ENCODE results near the gene ZNF436. TPM values are rescaled to one million over a fixed set of nuclear protein-coding genes. Genes with fewer than 3 reads are reported as not detected.

The ZNF436 gene
- total RNA-seq, 1 donor from 2014 or later = 10.0 TPM

GRCh38 chr1:23352096-23352695 is 17.4 kb downstream of the ZNF436 start:
- Mint-ChIP-seq H3K9me3 (no peaks in the 10 kb centered on the region), H3K4me1 (peaks cover 22% of the 10 kb centered on the region), H3K4me3 (no peak overlapping the region), H3K36me3 (ENCODE audit: low read depth) (peaks cover 6% of the 10 kb centered on the region), H3K27me3 (ENCODE audit: low read depth) (no peaks in the 10 kb centered on the region), H3K27ac (ENCODE audit: unreplicated experiment) (no peak overlapping the region)
- no peak for TF ChIP-seq CTCF (conservative IDR thresholded peaks at IDR 0.05)
- DNase-seq (ENCODE audit: low read depth, low spot score) = no peak

GRCh38 chr1:23345920-23346319 is 23.7 kb downstream of the ZNF436 start:
- no peak for DNase-seq (ENCODE audit: low read depth, low spot score)
- no peak for TF ChIP-seq CTCF (conservative IDR thresholded peaks at IDR 0.05)
- Mint-ChIP-seq H3K4me3 (peak overlapping the region; percentile 55), H3K4me1 (peaks cover 30% of the 10 kb centered on the region), H3K27me3 (ENCODE audit: low read depth) (no peaks in the 10 kb centered on the region), H3K36me3 (ENCODE audit: low read depth) (peaks cover 3% of the 10 kb centered on the region), H3K27ac (ENCODE audit: unreplicated experiment) (no peak overlapping the region), H3K9me3 (no peaks in the 10 kb centered on the region)

- H3K4me3 Mint-ChIP-seq = peak overlapping the region; percentile 89
- H3K27ac Mint-ChIP-seq (ENCODE audit: unreplicated experiment) = peak overlapping the region; percentile 98
- no peaks in the 10 kb centered on the region for H3K9me3 Mint-ChIP-seq
- H3K27me3 Mint-ChIP-seq (ENCODE audit: low read depth) = no peaks in the 10 kb centered on the region
- H3K4me1 Mint-ChIP-seq = peaks cover 39% of the 10 kb centered on the region
- TF ChIP-seq CTCF (conservative IDR thresholded peaks at IDR 0.05) = no peak
- peaks cover 3% of the 10 kb centered on the region for H3K36me3 Mint-ChIP-seq (ENCODE audit: low read depth)
- DNase-seq (ENCODE audit: low read depth, low spot score) = no peak
Observed at GRCh38 chr1:23344987-23345472, 24.6 kb downstream of the ZNF436 start.

GRCh38 chr1:23344111-23344986 is 25.3 kb downstream of the ZNF436 start, which contains the start of gene HNRNPR:
TSS of gene HNRNPR (minus strand) at chr1:23344284. CDS start at chr1:23341008, 3,276 bp downstream.
- Mint-ChIP-seq H3K4me1 (peaks cover 46% of the 10 kb centered on the region), H3K27ac (ENCODE audit: unreplicated experiment) (peak within 1 kb of the TSS; percentile 98), H3K36me3 (ENCODE audit: low read depth) (peaks cover 7% of the 10 kb centered on the region), H3K9me3 (no peaks in the 10 kb centered on the region), H3K27me3 (ENCODE audit: low read depth) (no peaks in the 10 kb centered on the region), H3K4me3 (peak within 1 kb of the TSS; percentile 90)
- TF ChIP-seq CTCF (conservative IDR thresholded peaks at IDR 0.05) = peak; percentile 16
- peak; percentile 99 for DNase-seq (ENCODE audit: low read depth, low spot score)

- Mint-ChIP-seq H3K4me1 (peaks cover 52% of the 10 kb centered on the region), H3K4me3 (peak overlapping the region; percentile 90), H3K36me3 (ENCODE audit: low read depth) (peaks cover 8% of the 10 kb centered on the region), H3K27me3 (ENCODE audit: low read depth) (no peaks in the 10 kb centered on the region), H3K9me3 (no peaks in the 10 kb centered on the region), H3K27ac (ENCODE audit: unreplicated experiment) (peak overlapping the region; percentile 98)
- DNase-seq (ENCODE audit: low read depth, low spot score) = peak; percentile 31
- TF ChIP-seq CTCF (conservative IDR thresholded peaks at IDR 0.05) = no peak
Observed at GRCh38 chr1:23343221-23344110, 26.2 kb downstream of the ZNF436 start.

All from neural crest cell (in vitro differentiated cells).